ENCODE data around the gene TUBGCP5. TPM values are rescaled to one million over a fixed set of nuclear protein-coding genes. Genes with fewer than 3 reads are reported as not detected.

TUBGCP5 gene
- total RNA-seq, 1 experiment from 2014 or later: 18.8 TPM

DNA sequence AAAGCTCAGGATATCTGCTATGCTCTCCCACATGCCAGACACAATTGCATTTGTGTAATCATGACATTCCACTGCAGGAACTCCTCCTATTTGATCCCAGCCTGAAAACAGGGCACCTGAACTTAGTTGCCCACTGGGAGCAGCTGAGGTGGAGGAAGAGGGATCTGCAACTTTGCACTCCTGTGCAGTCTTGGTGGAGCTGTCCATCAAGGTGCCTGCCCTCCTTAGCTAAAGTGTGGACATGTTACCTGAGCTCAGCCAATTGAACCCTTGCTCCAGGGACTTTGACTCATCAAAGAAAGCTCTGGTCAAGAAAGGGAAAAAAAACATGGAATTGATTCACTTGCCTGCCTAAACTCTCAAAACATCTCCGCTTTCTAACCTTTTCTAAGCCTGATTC lies 33.3 kb upstream of the TUBGCP5 start (continued):
- TF ChIP-seq, protein P1, sequence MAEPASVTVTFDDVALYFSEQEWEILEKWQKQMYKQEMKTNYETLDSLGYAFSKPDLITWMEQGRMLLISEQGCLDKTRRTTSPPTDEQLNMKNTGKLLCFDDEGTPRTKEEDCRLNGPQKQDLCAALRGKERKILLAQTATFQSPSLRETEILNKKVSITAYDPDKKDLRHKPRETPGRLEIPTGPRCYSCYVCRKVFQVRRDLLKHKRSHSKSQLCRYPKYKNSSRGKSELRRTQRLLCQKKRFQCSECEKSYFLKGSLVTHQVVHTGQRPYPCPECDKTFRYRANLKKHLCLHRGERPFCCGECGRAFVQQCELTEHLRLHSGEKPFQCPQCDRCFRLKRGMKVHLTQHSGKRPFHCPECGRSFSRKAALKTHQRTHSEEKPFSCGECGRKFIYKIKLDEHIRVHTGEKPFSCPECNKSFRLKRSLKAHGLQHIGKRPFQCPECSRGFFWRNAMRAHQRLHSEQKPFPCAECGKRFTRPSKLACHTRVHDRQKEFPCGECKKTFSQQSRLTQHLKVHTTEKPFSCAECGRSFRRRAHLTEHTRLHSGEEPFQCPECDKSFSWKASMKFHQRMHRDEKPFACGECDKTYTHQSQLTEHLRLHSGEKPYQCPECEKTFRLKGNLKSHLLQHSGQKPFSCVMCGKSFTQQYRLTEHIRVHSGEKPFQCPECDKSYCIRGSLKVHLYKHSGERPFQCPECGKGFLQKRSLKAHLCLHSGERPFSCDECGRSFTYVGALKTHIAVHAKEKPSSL (CRISPR knock-in tag; conservative IDR thresholded peaks at IDR 0.05): no peak
- TF ChIP-seq SMAD4 (CRISPR knock-in tag; IDR thresholded peaks at IDR 0.05): no peak
- TF ChIP-seq ZNF219 (CRISPR knock-in tag; IDR thresholded peaks at IDR 0.05; ENCODE audit: borderline replicate concordance): no peak
- no peak for TF ChIP-seq SOX15 (CRISPR knock-in tag; IDR thresholded peaks at IDR 0.05)
- TF ChIP-seq FOXK1 (CRISPR knock-in tag; IDR thresholded peaks at IDR 0.05): no peak
- TF ChIP-seq JUN (CRISPR knock-in tag; IDR thresholded peaks at IDR 0.05): no peak
- TF ChIP-seq ZNF138 (CRISPR knock-in tag; conservative IDR thresholded peaks at IDR 0.05): no peak
- TF ChIP-seq MYBL2 (CRISPR knock-in tag; IDR thresholded peaks at IDR 0.05): no peak
- no peak for TF ChIP-seq ATF1 (CRISPR knock-in tag; IDR thresholded peaks at IDR 0.05)
- no peak for TF ChIP-seq CREB1 (CRISPR knock-in tag; IDR thresholded peaks at IDR 0.05)

DNA sequence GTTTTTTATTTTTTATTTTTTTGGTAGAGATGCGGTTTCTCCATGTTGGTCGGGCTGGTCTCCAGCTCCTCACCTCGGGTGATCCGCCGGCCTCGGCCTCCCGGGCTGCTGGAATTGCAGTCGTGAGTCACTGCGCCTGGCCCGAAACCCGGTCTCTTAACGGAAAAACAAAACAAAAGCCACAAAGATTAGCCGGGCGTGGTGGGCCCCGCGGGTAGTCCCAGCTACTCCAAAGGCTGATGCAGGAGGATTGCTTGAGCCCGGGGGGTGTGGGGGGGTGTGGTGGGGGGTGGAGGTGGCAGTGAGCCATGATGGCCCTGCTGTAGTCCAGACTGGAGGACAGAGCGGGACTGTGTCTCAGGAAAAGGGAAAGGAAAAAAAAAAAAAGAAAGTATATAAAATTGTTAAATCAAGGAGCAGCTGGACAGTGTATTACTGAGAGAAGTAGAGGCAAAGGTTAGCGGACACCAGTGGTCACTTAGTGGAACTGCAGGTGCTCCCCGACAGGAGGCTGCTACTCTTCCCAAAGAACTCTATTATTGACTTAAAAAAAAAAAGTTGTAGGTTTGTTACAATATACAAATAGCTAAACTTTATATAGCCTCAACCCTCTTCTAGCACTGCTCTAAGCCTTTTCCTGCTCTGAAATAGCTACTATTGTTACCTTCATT lies 30.3 kb upstream of the TUBGCP5 start:
- TF ChIP-seq ETV6 (CRISPR knock-in tag; IDR thresholded peaks at IDR 0.05): no peak
- TF ChIP-seq, protein P2, sequence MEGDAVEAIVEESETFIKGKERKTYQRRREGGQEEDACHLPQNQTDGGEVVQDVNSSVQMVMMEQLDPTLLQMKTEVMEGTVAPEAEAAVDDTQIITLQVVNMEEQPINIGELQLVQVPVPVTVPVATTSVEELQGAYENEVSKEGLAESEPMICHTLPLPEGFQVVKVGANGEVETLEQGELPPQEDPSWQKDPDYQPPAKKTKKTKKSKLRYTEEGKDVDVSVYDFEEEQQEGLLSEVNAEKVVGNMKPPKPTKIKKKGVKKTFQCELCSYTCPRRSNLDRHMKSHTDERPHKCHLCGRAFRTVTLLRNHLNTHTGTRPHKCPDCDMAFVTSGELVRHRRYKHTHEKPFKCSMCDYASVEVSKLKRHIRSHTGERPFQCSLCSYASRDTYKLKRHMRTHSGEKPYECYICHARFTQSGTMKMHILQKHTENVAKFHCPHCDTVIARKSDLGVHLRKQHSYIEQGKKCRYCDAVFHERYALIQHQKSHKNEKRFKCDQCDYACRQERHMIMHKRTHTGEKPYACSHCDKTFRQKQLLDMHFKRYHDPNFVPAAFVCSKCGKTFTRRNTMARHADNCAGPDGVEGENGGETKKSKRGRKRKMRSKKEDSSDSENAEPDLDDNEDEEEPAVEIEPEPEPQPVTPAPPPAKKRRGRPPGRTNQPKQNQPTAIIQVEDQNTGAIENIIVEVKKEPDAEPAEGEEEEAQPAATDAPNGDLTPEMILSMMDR (IDR thresholded peaks at IDR 0.05): peak; percentile 53
- 0 out of 2 replicates have a peak, but pooled peaks cover 5% of the 10 kb centered on the region for H3K9me3 Mint-ChIP-seq
- H3K4me3 Mint-ChIP-seq: no peak overlapping the region
- CTCF ChIA-PET: interaction anchor here (0.5 to 1.5 kb wide), 7 partner anchors 9 to 50 kb away, joined by 3 to 7 read pairs (median 3); partner anchors contain the start of gene TUBGCP5
- H3K27me3 Mint-ChIP-seq (ENCODE audit: low read depth): no peaks in the 10 kb centered on the region
- DNase-seq (ENCODE audit: low spot score) (no peak), ATAC-seq (0 out of 2 replicates have a peak, but pooled peaks have one; percentile 55)
- POLR2A ChIA-PET: no interaction called here
- H3K4me1 Mint-ChIP-seq: 0 out of 2 replicates have a peak, but pooled peaks cover 3% of the 10 kb centered on the region
- H3K36me3 Mint-ChIP-seq: no peaks in the 10 kb centered on the region
- no peak overlapping the region for H3K27ac Mint-ChIP-seq

DNA sequence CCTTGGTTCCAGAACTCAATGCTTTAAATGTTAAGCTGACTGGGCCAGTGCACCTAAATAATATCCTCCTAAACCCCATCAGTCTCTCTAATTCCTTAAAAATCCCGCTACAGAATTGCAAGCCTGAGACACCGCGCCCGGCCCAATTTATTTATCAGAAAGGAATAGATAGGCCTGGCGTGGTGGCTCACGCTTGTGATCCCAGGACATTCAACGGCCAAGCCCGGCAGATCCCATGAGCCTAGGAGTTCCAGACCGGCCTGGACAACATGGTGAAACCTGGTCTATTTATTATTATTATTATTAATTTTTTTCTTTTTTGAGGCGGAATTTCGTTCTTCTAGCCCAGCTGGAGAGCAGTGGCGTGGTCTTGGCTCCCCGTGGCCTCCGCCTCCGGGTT lies 28.0 kb upstream of the TUBGCP5 start:
- Mint-ChIP-seq H3K27ac (no peak overlapping the region), H3K4me3 (no peak overlapping the region), H3K27me3 (ENCODE audit: low read depth) (peaks cover 2% of the 10 kb centered on the region; the same call in 1 of the 2 replicates), H3K4me1 (peaks cover 9% of the 10 kb centered on the region; the same call in 1 of the 2 replicates), H3K36me3 (peaks cover 8% of the 10 kb centered on the region; the same call in 1 of the 2 replicates), H3K9me3 (peaks cover 21% of the 10 kb centered on the region)
- POLR2A ChIA-PET: interaction anchor here (0.5 kb wide), 1 partner anchor 40 kb away, joined by 3 read pairs; no protein-coding TSS in a partner anchor
- ATAC-seq (no peak), DNase-seq (ENCODE audit: low spot score) (no peak)
- CTCF ChIA-PET: no interaction called here
- TF ChIP-seq, protein P3, sequence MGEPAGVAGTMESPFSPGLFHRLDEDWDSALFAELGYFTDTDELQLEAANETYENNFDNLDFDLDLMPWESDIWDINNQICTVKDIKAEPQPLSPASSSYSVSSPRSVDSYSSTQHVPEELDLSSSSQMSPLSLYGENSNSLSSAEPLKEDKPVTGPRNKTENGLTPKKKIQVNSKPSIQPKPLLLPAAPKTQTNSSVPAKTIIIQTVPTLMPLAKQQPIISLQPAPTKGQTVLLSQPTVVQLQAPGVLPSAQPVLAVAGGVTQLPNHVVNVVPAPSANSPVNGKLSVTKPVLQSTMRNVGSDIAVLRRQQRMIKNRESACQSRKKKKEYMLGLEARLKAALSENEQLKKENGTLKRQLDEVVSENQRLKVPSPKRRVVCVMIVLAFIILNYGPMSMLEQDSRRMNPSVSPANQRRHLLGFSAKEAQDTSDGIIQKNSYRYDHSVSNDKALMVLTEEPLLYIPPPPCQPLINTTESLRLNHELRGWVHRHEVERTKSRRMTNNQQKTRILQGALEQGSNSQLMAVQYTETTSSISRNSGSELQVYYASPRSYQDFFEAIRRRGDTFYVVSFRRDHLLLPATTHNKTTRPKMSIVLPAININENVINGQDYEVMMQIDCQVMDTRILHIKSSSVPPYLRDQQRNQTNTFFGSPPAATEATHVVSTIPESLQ (CRISPR knock-in tag; IDR thresholded peaks at IDR 0.05): no peak
- TF ChIP-seq USF1 (CRISPR knock-in tag; IDR thresholded peaks at IDR 0.05): no peak
- TF ChIP-seq, protein P4, sequence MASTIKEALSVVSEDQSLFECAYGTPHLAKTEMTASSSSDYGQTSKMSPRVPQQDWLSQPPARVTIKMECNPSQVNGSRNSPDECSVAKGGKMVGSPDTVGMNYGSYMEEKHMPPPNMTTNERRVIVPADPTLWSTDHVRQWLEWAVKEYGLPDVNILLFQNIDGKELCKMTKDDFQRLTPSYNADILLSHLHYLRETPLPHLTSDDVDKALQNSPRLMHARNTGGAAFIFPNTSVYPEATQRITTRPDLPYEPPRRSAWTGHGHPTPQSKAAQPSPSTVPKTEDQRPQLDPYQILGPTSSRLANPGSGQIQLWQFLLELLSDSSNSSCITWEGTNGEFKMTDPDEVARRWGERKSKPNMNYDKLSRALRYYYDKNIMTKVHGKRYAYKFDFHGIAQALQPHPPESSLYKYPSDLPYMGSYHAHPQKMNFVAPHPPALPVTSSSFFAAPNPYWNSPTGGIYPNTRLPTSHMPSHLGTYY (CRISPR knock-in tag; IDR thresholded peaks at IDR 0.05): no peak
- no peak for TF ChIP-seq ZBTB43 (CRISPR knock-in tag; IDR thresholded peaks at IDR 0.05)
- TF ChIP-seq FOXJ3 (CRISPR knock-in tag; IDR thresholded peaks at IDR 0.05; ENCODE audit: borderline replicate concordance): no peak
- no peak for TF ChIP-seq PREB (CRISPR knock-in tag; IDR thresholded peaks at IDR 0.05; ENCODE audit: borderline replicate concordance)
- TF ChIP-seq ZNF671 (CRISPR knock-in tag; IDR thresholded peaks at IDR 0.05): no peak

Data from WTC11 (cell line).